ENCODE measurements around the gene SMIM1. TPM values are rescaled to one million over a fixed set of nuclear protein-coding genes. Genes with fewer than 3 reads are reported as not detected.

SMIM1 gene
- total and polyA plus RNA-seq, 2 experiments from 2014 or later: 3.2 to 7.2 TPM

GRCh38 chr1:3734602-3735001 lies 37.9 kb upstream of the SMIM1 start (continued):
- TF ChIP-seq ZNF462 (CRISPR knock-in tag; IDR thresholded peaks at IDR 0.05): no peak

- DNase-seq (ENCODE audit: low spot score): no peak
- H3K4me1 ChIP-seq (ENCODE audit: insufficient read depth): peaks cover 12% of the 10 kb centered on the region; the same call in 1 of the 2 replicates
- no peaks in the 10 kb centered on the region for H3K27me3 ChIP-seq (ENCODE audit: insufficient read depth)
- H2AFZ ChIP-seq: no peak overlapping the region
- H3K4me3 ChIP-seq: no peak overlapping the region
- Mint-ChIP-seq H3K27ac (no peak overlapping the region), H3K27me3 (ENCODE audit: insufficient read depth, low read depth, poor library complexity) (peaks cover 6% of the 10 kb centered on the region), H3K4me3 (no peak overlapping the region), H3K9me3 (no peaks in the 10 kb centered on the region), H3K4me1 (peaks cover 12% of the 10 kb centered on the region), H3K36me3 (ENCODE audit: low read depth) (peaks cover 19% of the 10 kb centered on the region; the same call in 2 of the 3 replicates)
- H3K9me2 ChIP-seq (ENCODE audit: insufficient read depth): no peaks in the 10 kb centered on the region
- H3K79me2 ChIP-seq (replicated peaks; ENCODE audit: insufficient read depth): no peaks in the 10 kb centered on the region
- peaks cover 9% of the 10 kb centered on the region; the same call in 1 of the 2 replicates for H4K20me1 ChIP-seq (replicated peaks; ENCODE audit: insufficient read depth)
- no peak overlapping the region for H3K27ac ChIP-seq (ENCODE audit: low read depth)
- H3F3A ChIP-seq (replicated peaks; ENCODE audit: low read depth): 0 out of 2 replicates have a peak, but pooled peaks cover 6% of the 10 kb centered on the region
- peaks cover 8% of the 10 kb centered on the region; the same call in 1 of the 2 replicates for H3K36me3 ChIP-seq (ENCODE audit: insufficient read depth)
- H3K4me2 ChIP-seq: no peak overlapping the region
- no peak for ATAC-seq
- no peak for TF ChIP-seq EZH2 (IDR thresholded peaks at IDR 0.05; ENCODE audit: low read depth, unreplicated experiment)
- TF ChIP-seq ZNF114 (CRISPR knock-in tag; IDR thresholded peaks at IDR 0.05): no peak
- TF ChIP-seq STAT1 (IDR thresholded peaks at IDR 0.05; ENCODE audit: unreplicated experiment): no peak
- no peak for TF ChIP-seq POLR2AphosphoS5 (IDR thresholded peaks at IDR 0.05; ENCODE audit: low read depth)
- no peak for TF ChIP-seq EZH2phosphoT487 (IDR thresholded peaks at IDR 0.05; ENCODE audit: unreplicated experiment)
- no peak for TF ChIP-seq ZNF462 (CRISPR knock-in tag; IDR thresholded peaks at IDR 0.05)
- TF ChIP-seq ZNF331 (CRISPR knock-in tag; IDR thresholded peaks at IDR 0.05; ENCODE audit: low read depth): no peak
Observed at GRCh38 chr1:3735027-3735681, 37.4 kb upstream of the SMIM1 start.

Measured in GM23338 (cell line).